Esophagus (tissue), 2 donors: ENCODE results near the gene THBS2. TPM values are rescaled to one million over a fixed set of nuclear protein-coding genes. Genes with fewer than 3 reads are reported as not detected.

Source experiments
- H3K27ac ChIP-seq, 2 donors: one replicate each; pipeline ENCODE4 v1.5.1; 2013; ENCODE audit warnings: low read depth in 2 of 2, mild to moderate bottlenecking in 2 of 2, inconsistent platforms in 1 of 2, low read length in 1 of 2, moderate library complexity in 1 of 2
- H3K27me3 ChIP-seq, 2 donors: one replicate each; pipeline ENCODE4 v1.6.1; 2013; ENCODE audit warnings: low read length in 2 of 2, control low read depth in 1 of 2, mild to moderate bottlenecking in 1 of 2; ENCODE audit not compliant: insufficient read depth in 2 of 2, control insufficient read depth in 1 of 2
- H3K36me3 ChIP-seq, 2 donors: one replicate each; pipeline ENCODE4 v1.6.1; 2013; ENCODE audit warnings: low read length in 1 of 2; ENCODE audit not compliant: control insufficient read depth in 2 of 2, insufficient read depth in 2 of 2
- H3K4me1 ChIP-seq, 2 donors: one replicate each; pipeline ENCODE4 v1.6.1; 2013; ENCODE audit warnings: low read length in 1 of 2; ENCODE audit not compliant: control insufficient read depth in 2 of 2, insufficient read depth in 2 of 2
- H3K4me3 ChIP-seq, 2 donors: one replicate each; pipeline ENCODE4 v1.5.1; 2013; ENCODE audit warnings: low read length in 2 of 2, mild to moderate bottlenecking in 2 of 2, low read depth in 1 of 2, moderate library complexity in 1 of 2
- H3K9me3 ChIP-seq, 2 donors: one replicate each; pipeline ENCODE4 v1.6.1; 2013; ENCODE audit warnings: mild to moderate bottlenecking in 2 of 2, low read depth in 1 of 2, low read length in 1 of 2, moderate library complexity in 1 of 2; ENCODE audit not compliant: control insufficient read depth in 2 of 2, insufficient read depth in 1 of 2
- WGBS, 2 donors: extraction: QIAGEN DNeasy Blood & Tissue Kit; methylation state at CpG; one replicate each; pipeline ENCODE4 v1.1.7; 2013; 5-methylcytosine and 5-hydroxymethylcytosine counted together
- polyA plus RNA-seq, 2 donors: library from polyadenylated mRNA; stranded (reverse); fragments of 200-250 nt; gene quantifications; one replicate each; pipeline ENCODE4 v1.2.3, GENCODE V29; 2013
- donor health status: healthy with polysubstance abuse.
- donor health status: Bipolar disorder and iron deficiency.

Gene THBS2
- polyA plus RNA-seq, 2 donors, result 1.6 to 2.5 TPM

DNA sequence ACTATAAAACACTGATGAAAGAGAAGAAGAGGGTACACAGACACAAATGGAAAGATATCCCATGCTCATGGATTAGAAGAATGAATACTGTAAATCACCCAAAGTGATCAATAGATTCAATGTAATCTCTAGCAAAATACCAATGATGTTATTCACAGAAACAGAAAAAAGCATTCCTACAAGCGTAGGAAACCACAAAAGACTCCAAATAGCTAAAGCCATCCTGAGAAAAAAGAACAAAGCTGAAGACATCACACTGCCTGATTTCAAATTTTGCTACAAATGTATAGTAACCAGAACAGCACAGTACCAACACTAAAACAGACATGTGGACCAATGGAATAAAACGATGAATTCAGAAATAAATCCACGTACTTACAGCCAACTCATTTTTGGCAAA is 43.0 kb downstream of the THBS2 start:
- no peaks in the 10 kb centered on the region for H3K36me3 ChIP-seq
- WGBS, 2 donors, result 92 to 96% methylated on average over 3 of the region's 3 CpGs
- no peaks in the 10 kb centered on the region for H3K27me3 ChIP-seq
- no peaks in the 10 kb centered on the region for H3K9me3 ChIP-seq
- no peak overlapping the region for H3K27ac ChIP-seq
- H3K4me3 ChIP-seq, result no peak overlapping the region
- H3K4me1 ChIP-seq, result peaks cover 7 to 12% of the 10 kb centered on the region in 2 donors

DNA sequence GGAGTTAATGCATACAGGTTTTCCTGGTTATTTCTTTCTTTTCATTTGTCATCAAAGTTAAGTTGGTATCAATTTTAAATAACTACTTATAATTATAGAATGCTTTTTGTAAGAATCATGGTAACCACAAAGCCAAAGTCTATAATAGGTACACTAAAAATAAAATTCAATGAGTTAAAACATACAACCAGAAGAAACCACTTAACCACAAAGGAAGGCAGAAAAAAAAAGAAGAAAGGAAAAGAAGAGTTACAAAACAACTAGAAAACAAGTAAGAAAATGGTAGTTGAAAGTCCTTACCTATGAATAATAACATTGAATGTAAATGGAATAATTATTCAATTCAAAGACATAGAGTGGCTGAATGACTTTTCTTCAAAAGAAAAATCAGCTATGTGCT is 45.6 kb downstream of the THBS2 start:
- no peak overlapping the region for H3K27ac ChIP-seq
- H3K36me3 ChIP-seq, result no peaks in the 10 kb centered on the region
- H3K4me1 ChIP-seq, result peaks cover 0 to 3% of the 10 kb centered on the region in 2 donors
- H3K4me3 ChIP-seq, result no peak overlapping the region
- no peaks in the 10 kb centered on the region for H3K9me3 ChIP-seq
- H3K27me3 ChIP-seq, result no peaks in the 10 kb centered on the region

DNA sequence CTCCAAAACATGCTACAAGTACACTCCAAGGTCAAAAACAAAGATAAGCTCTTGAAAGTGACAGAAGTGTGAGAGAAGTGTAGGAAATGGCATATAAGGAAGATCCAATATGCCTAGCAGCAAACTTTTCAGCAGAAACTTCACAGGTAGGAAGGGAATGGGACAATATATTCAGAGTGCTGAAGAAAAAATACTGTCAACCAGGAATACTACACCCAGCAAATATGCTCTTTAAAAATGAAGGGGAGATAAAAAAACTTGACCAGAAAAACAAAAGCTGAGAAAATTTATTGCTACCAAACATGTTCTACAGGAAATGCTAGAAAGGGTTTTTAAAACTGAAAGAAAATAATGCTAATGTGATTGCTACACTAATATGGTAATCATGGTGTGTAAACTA is 46.2 kb downstream of the THBS2 start:
- Histone ChIP-seq H3K27me3 (no peaks in the 10 kb centered on the region), H3K4me1 (peaks cover 0 to 3% of the 10 kb centered on the region in 2 donors), H3K36me3 (no peaks in the 10 kb centered on the region), H3K9me3 (no peaks in the 10 kb centered on the region), H3K4me3 (no peak overlapping the region), H3K27ac (no peak overlapping the region)

DNA sequence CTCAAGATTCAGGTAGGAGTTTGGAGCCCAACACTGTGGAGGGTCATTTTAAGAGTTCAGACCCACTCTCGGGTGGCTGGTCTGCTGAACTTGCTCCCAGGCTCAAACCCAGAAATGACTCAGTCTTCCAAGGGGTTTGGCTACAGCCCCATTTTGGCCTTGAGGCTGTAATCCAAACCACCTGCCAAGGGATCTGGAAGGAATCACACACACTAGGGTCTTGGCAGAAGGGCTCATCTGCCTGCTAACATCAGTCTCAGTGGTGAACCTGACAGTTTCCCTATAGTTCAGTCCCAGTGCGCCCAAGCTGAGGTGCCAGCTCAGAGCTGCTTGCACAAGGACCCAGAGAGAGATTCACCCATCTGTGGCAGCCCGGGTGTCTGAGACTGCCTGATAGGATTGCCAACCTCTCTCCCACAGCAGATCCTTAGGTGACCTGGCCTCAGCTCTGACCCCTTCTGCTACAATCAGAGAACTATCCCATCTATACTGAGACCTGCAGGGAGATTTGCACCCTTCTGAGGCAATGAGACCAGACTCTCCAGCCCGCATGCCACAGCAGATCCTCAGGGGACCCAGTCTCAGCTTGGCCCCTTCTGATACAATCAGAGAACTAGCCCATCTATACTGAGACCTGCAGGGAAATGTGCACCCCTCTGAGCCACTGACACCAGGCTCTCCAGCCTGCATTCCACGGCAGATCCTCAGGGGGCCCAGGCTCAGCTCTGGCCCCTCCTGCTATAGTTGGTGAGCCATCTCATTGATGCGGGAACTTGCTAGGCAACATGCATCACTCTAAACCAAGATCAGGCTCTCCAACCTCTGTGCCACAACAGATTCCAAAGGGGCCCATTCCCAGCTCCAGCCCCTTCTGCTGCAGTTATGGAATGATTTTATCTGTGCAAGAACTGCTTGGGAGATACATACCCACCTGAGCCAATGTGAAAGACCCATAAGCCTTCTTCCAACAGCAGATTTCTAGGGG is 48.2 kb downstream of the THBS2 start:
- Histone ChIP-seq H3K27ac (no peak overlapping the region), H3K9me3 (no peaks in the 10 kb centered on the region)
- WGBS, 2 donors, result 84 to 88% methylated on average over 6 of the region's 6 CpGs

DNA sequence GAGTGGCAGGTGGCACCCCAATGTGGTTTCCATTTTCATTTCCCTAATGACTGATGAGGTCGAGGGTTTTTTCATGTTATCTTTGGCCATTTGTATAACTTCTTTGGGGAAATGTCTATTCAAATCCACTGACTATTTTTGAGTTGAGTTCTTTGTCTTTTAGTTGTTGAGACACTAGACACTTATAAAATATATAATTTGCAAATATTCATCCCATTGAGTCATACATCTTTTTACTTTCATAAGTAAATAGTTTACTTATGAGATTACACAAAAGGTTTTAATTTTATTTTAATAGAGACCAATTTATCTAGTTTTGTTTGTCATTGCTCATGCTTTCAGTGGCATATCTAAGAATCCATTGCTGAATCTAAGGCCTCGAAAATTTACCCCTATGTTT is 49.5 kb downstream of the THBS2 start:
- no peaks in the 10 kb centered on the region for H3K27me3 ChIP-seq
- H3K27ac ChIP-seq, result no peak overlapping the region
- WGBS, 2 donors, result 47 to 62% methylated on average over 2 of the region's 2 CpGs
- peaks cover 0 to 3% of the 10 kb centered on the region in 2 donors for H3K4me1 ChIP-seq
- H3K9me3 ChIP-seq, result no peaks in the 10 kb centered on the region
- H3K36me3 ChIP-seq, result no peaks in the 10 kb centered on the region
- no peak overlapping the region for H3K4me3 ChIP-seq

More for the DNA sequence above, 48.2 kb downstream of the THBS2 start:
- Histone ChIP-seq H3K27me3 (no peaks in the 10 kb centered on the region), H3K4me3 (no peak overlapping the region), H3K36me3 (no peaks in the 10 kb centered on the region), H3K4me1 (peaks cover 0 to 3% of the 10 kb centered on the region in 2 donors)

DNA sequence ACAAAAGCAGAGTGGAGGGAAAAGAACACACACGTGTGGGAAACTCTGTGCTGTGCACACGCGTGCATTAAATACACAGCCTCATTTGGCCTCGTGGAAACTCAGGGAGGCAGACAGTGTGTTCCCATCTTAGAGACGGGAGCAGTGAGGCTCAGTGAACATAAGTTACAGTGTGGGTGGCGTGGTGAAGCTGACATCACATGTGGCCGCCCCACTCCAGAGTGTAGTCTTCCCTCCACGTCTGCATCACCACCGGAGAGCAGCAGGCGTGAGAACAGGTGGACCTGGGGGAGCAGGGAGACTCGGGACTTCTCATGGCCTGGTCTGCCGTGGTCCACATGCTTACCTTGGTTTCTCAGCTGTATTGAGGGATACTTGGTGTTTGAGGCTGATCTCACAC is 51.7 kb downstream of the THBS2 start:
- peaks cover 0 to 3% of the 10 kb centered on the region in 2 donors for H3K4me1 ChIP-seq
- no peak overlapping the region for H3K4me3 ChIP-seq
- H3K27me3 ChIP-seq, result no peaks in the 10 kb centered on the region
- H3K27ac ChIP-seq, result no peak overlapping the region
- WGBS, 2 donors, result 85 to 93% methylated on average over 12 of the region's 12 CpGs
- no peaks in the 10 kb centered on the region for H3K9me3 ChIP-seq
- H3K36me3 ChIP-seq, result no peaks in the 10 kb centered on the region

DNA sequence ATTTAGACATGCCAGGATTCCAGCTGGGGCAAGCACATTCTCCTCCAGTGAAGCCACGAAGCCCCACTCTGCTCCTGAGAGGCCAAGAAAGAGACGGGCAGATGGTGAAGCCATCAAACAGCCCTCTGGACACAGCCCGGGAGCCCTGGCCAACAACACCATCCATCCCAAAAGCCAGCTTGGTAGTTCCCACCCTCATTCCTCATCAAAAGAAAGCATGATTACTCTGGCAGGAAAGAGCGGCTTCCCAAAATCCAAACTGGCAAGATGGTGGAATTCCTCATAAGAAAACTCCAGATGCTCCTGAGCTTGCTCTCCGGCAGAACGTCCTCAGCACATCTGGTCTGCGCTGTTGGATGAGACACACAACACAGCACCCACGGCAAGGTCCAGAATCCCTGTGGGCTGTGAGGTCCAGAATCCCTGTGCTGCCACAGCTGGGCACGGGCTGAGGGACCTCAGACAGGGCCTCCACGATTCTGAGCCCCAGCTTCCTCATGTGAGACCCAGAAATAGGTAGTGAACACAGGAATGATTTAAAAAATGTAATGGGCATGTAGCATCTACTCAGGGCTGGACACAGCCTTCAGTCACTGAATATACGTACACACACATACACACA is 52.6 kb downstream of the THBS2 start:
- WGBS, 2 donors, result 65 to 83% methylated on average over 11 of the region's 11 CpGs
- H3K9me3 ChIP-seq, result no peaks in the 10 kb centered on the region

DNA sequence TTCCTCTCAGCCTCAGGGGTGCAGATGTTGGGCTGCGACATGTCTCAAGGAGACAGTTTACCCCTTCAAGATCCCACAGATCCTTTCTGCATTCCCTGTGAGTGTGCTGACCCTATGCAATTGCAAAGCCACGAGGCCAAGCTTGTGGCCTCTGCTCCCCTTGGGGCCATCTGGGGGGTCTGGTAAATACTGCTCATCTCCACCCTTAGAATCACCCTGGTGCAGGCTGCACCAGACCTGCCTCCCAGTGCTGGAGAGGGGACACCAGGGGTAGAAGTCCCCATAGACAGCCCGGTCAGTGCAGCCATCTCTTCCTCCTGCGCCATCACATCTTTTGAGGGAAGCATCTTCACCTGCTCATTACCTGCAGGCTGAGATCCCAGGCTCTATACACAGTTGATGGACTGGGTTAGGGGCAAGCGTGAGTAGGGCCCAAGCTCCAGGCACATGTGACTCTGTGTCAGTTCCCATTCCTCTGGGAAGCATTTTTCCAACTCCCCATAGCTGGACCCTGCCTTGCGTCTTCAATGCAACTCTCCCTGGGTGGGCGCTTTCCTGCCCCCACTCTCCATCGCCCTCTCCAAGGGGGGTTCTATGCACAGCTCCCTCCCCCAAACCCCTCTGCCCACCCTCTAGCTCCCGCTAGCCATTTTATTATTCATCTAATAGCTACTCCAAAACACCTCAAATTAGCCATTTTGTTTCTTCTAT is 53.9 kb downstream of the THBS2 start:
- no peaks in the 10 kb centered on the region for H3K27me3 ChIP-seq
- H3K4me1 ChIP-seq, result no peaks in the 10 kb centered on the region
- no peak overlapping the region for H3K4me3 ChIP-seq
- no peak overlapping the region for H3K27ac ChIP-seq
- H3K9me3 ChIP-seq, result no peaks in the 10 kb centered on the region
- WGBS, 2 donors, result 89 to 92% methylated on average over 9 of the region's 9 CpGs
- H3K36me3 ChIP-seq, result no peaks in the 10 kb centered on the region

More for the DNA sequence above, 52.6 kb downstream of the THBS2 start:
- Histone ChIP-seq H3K4me3 (no peak overlapping the region), H3K36me3 (no peaks in the 10 kb centered on the region), H3K27me3 (no peaks in the 10 kb centered on the region), H3K4me1 (peaks cover 0 to 3% of the 10 kb centered on the region in 2 donors), H3K27ac (no peak overlapping the region)

DNA sequence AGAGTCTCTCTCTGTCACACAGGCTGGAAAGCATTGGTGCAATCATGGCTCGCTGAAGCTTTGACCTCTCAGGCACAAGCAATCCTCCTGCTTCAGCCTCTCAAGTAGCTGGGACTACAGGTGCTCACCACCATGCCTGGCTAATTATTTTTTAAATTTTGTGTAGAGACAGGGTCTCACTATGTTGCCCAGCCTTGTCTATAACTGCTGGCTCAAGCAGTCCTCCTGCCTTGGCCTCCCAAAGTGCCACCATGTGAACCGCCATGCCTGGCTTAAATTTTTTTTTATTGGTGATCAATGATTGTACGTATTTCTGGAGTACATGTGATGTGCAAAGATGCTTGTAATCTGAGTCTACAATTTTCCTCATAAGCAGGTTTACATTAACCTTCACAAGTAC is 54.8 kb downstream of the THBS2 start:
- H3K4me3 ChIP-seq, result no peak overlapping the region
- H3K27me3 ChIP-seq, result no peaks in the 10 kb centered on the region
- H3K36me3 ChIP-seq, result no peaks in the 10 kb centered on the region
- no peaks in the 10 kb centered on the region for H3K9me3 ChIP-seq
- no peaks in the 10 kb centered on the region for H3K4me1 ChIP-seq
- 92 to 97% methylated on average over 3 of the region's 3 CpGs for WGBS, 2 donors
- H3K27ac ChIP-seq, result no peak overlapping the region
